ENCODE results near the gene PKD1.
"Not testable (repeated sequence)": the region's sequence is repeated elsewhere in the genome, so short reads cannot be mapped to it uniquely, and the experiment has no call there.

GRCh38 chr16:2117341-2117740 lies 18.4 kb downstream of the PKD1 start:
- TF ChIP-seq, protein P1, sequence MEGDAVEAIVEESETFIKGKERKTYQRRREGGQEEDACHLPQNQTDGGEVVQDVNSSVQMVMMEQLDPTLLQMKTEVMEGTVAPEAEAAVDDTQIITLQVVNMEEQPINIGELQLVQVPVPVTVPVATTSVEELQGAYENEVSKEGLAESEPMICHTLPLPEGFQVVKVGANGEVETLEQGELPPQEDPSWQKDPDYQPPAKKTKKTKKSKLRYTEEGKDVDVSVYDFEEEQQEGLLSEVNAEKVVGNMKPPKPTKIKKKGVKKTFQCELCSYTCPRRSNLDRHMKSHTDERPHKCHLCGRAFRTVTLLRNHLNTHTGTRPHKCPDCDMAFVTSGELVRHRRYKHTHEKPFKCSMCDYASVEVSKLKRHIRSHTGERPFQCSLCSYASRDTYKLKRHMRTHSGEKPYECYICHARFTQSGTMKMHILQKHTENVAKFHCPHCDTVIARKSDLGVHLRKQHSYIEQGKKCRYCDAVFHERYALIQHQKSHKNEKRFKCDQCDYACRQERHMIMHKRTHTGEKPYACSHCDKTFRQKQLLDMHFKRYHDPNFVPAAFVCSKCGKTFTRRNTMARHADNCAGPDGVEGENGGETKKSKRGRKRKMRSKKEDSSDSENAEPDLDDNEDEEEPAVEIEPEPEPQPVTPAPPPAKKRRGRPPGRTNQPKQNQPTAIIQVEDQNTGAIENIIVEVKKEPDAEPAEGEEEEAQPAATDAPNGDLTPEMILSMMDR (conservative IDR thresholded peaks at IDR 0.05; ENCODE audit: low read depth, low read length), result not testable (repeated sequence)
- not testable (repeated sequence) for TF ChIP-seq EZH2 (IDR thresholded peaks at IDR 0.05; ENCODE audit: low read length, unreplicated experiment); EZH2phosphoT487 (IDR thresholded peaks at IDR 0.05; ENCODE audit: borderline replicate concordance, low read length)
